ENCODE measurements around the gene BRD8. TPM values are rescaled to one million over a fixed set of nuclear protein-coding genes. Genes with fewer than 3 reads are reported as not detected.
"Not testable (repeated sequence)": the region's sequence is repeated elsewhere in the genome, so short reads cannot be mapped to it uniquely, and the experiment has no call there.

The BRD8 gene
- total and polyA plus RNA-seq, 9 donors, result 37.2 to 74.8 (median 50.2) TPM

- Histone ChIP-seq H3K9me3 (no peaks in the 10 kb centered on the region), H3K4me1 (ENCODE audit: insufficient read depth) (no peaks in the 10 kb centered on the region), H3K27me3 (no peaks in the 10 kb centered on the region), H3K27ac (no peak overlapping the region), H3K36me3 (no peaks in the 10 kb centered on the region), H3K4me3 (no peak overlapping the region)
- WGBS, 3 donors, result 93 to 95% (median 93%) methylated on average over 5 of the region's 5 CpGs
- intact Hi-C loops (cut with DNase I), result no loop called here
- DNase-seq, result no peak
- no peak for TF ChIP-seq EP300 (IDR thresholded peaks at IDR 0.05)
- no peak for TF ChIP-seq POLR2A (IDR thresholded peaks at IDR 0.05)
- TF ChIP-seq CTCF (IDR thresholded peaks at IDR 0.05), result no peak
Measured at GRCh38 chr5:138169124-138169523, 9.3 kb downstream of the BRD8 start.

GRCh38 chr5:138163721-138164120, 14.7 kb downstream of the BRD8 start:
- Histone ChIP-seq H3K27me3 (no peaks in the 10 kb centered on the region), H3K27ac (no peak overlapping the region), H3K36me3 (no peaks in the 10 kb centered on the region), H3K4me3 (no peak overlapping the region), H3K9me3 (no peaks in the 10 kb centered on the region), H3K4me1 (ENCODE audit: insufficient read depth) (no peaks in the 10 kb centered on the region)
- intact Hi-C loops (cut with DNase I), result no loop called here
- TF ChIP-seq CTCF (IDR thresholded peaks at IDR 0.05), result no peak
- no peak for TF ChIP-seq POLR2A (IDR thresholded peaks at IDR 0.05)
- TF ChIP-seq EP300 (IDR thresholded peaks at IDR 0.05), result no peak
- no peak for DNase-seq

- Histone ChIP-seq H3K9me3 (no peaks in the 10 kb centered on the region), H3K27ac (no peak overlapping the region), H3K36me3 (no peaks in the 10 kb centered on the region), H3K4me3 (no peak overlapping the region), H3K27me3 (no peaks in the 10 kb centered on the region), H3K4me1 (ENCODE audit: insufficient read depth) (no peaks in the 10 kb centered on the region)
- TF ChIP-seq POLR2A (IDR thresholded peaks at IDR 0.05), result no peak
- no peak for TF ChIP-seq EP300 (IDR thresholded peaks at IDR 0.05)
- no peak for TF ChIP-seq CTCF (IDR thresholded peaks at IDR 0.05)
- intact Hi-C loops (cut with DNase I), result no loop called here
- no peak for DNase-seq
- 84 to 89% (median 87%) methylated on average over 4 of the region's 4 CpGs for WGBS, 3 donors
Measured at GRCh38 chr5:138160706-138161105, 17.7 kb downstream of the BRD8 start.

GRCh38 chr5:138159666-138160065, 18.8 kb downstream of the BRD8 start:
- TF ChIP-seq POLR2A (IDR thresholded peaks at IDR 0.05) (no peak), CTCF (IDR thresholded peaks at IDR 0.05) (no peak), EP300 (IDR thresholded peaks at IDR 0.05) (no peak)
- no peaks in the 10 kb centered on the region for H3K36me3 ChIP-seq

GRCh38 chr5:138157626-138158025, 20.8 kb downstream of the BRD8 start:
- 63 to 76% (median 70%) methylated on average over 1 of the region's 1 CpG for WGBS, 3 donors
- TF ChIP-seq CTCF (IDR thresholded peaks at IDR 0.05) (no peak), EP300 (IDR thresholded peaks at IDR 0.05) (no peak), POLR2A (IDR thresholded peaks at IDR 0.05) (no peak)
- intact Hi-C loops (cut with DNase I), result no loop called here
- H3K9me3 ChIP-seq, result no peaks in the 10 kb centered on the region
- H3K27ac ChIP-seq, result no peak overlapping the region
- no peaks in the 10 kb centered on the region for H3K4me1 ChIP-seq (ENCODE audit: insufficient read depth)
- no peak for DNase-seq
- no peaks in the 10 kb centered on the region for H3K36me3 ChIP-seq
- no peak overlapping the region for H3K4me3 ChIP-seq
- no peaks in the 10 kb centered on the region for H3K27me3 ChIP-seq

More at GRCh38 chr5:138159666-138160065, 18.8 kb downstream of the BRD8 start:
- Histone ChIP-seq H3K27ac (no peak overlapping the region), H3K27me3 (no peaks in the 10 kb centered on the region), H3K9me3 (no peaks in the 10 kb centered on the region), H3K4me3 (no peak overlapping the region), H3K4me1 (ENCODE audit: insufficient read depth) (no peaks in the 10 kb centered on the region)
- intact Hi-C loops (cut with DNase I), result no loop called here
- DNase-seq, result no peak
- 88 to 90% (median 89%) methylated on average over 5 of the region's 5 CpGs for WGBS, 3 donors

- H3K9me3 ChIP-seq; H3K27me3 ChIP-seq; DNase-seq; H3K27ac ChIP-seq; H3K36me3 ChIP-seq; H3K4me1 ChIP-seq (ENCODE audit: insufficient read depth); H3K4me3 ChIP-seq; intact Hi-C loops (cut with DNase I): not testable (repeated sequence)
- WGBS, 3 donors, result 96 to 97% (median 96%) methylated on average over 9 of the region's 9 CpGs
Measured at GRCh38 chr5:138155977-138156376, 22.5 kb downstream of the BRD8 start.
